Stimulated activated CD4-positive, alpha-beta T cell treated with anti-CD3 and anti-CD28 coated beads, Interleukin-4, amount 100 ng/mL, for 1 hour (primary cell): ENCODE data around the gene TULP3.
A peak's percentile ranks its signal among the peaks of the same experiment; 100 is the strongest.
"Not testable (repeated sequence)": the region's sequence is repeated elsewhere in the genome, so short reads cannot be mapped to it uniquely, and the experiment has no call there.

ENCODE experiments used
- DNase-seq: peaks from one replicate; pipeline ENCODE4 v3.0.0-alpha.2; 2020

Gene TULP3, protein sequence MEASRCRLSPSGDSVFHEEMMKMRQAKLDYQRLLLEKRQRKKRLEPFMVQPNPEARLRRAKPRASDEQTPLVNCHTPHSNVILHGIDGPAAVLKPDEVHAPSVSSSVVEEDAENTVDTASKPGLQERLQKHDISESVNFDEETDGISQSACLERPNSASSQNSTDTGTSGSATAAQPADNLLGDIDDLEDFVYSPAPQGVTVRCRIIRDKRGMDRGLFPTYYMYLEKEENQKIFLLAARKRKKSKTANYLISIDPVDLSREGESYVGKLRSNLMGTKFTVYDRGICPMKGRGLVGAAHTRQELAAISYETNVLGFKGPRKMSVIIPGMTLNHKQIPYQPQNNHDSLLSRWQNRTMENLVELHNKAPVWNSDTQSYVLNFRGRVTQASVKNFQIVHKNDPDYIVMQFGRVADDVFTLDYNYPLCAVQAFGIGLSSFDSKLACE

GRCh38 chr12:2890388-2891239, at the start of gene TULP3:
Gene TULP3 (plus strand): TSS chr12:2890891. CDS start chr12:2890948, 57 bp downstream.
- peak; percentile 98 for DNase-seq

- no peak for DNase-seq
These were observed 49.5 kb upstream of the TULP3 start for GRCh38 chr12:2841056-2841650.

GRCh38 chr12:2842948-2843347, 47.7 kb upstream of the TULP3 start:
- DNase-seq = no peak

GRCh38 chr12:2844786-2845185, 45.9 kb upstream of the TULP3 start:
- no peak for DNase-seq

GRCh38 chr12:2845280-2845679, 45.4 kb upstream of the TULP3 start:
- no peak for DNase-seq

GRCh38 chr12:2851931-2852330, 38.8 kb upstream of the TULP3 start:
- DNase-seq = no peak

DNA sequence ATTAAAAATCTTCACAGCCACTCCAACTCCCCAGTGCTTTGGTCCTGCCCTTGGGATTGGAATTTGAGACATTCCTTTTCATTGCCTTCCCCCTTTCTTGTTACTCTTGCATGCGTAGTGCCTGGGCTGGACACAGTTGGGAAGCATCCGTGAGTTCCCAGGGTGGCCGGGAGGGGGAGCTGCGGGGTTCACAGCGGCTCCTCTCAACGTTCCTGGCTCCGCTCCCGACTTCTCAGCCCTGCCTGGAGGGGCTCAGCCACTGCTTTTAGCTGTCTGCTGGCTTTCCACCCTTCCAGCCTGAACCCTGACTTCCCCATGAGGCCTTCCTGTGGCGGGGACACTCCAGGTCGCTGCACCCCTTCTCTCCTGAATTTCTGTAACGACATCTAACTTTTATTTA, 37.1 kb upstream of the TULP3 start:
- peak; percentile 59 for DNase-seq

GRCh38 chr12:2854669-2855453, 35.8 kb upstream of the TULP3 start:
- DNase-seq = no peak

DNA sequence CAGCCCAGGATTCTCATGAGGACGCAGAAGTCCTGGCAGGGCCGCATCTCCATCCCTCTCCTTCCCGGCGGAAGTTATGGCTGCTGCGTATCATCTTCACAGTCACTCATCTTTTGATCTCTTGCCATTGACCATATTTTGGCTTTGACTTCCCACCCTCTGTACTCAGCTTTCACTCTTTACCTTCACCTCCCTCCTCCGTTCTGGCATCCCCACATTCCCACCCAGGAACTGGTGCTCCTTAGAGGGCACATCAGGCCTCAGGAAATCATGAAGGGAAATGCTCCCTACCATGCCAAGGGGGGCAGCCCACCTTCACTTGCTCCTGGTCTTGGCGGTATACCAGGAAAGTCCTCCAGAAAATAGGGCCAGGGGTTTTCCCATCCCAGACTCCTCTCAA, 35.1 kb upstream of the TULP3 start:
- DNase-seq = no peak

- DNase-seq = no peak
These were observed 34.6 kb upstream of the TULP3 start for GRCh38 chr12:2856051-2856450.

DNA sequence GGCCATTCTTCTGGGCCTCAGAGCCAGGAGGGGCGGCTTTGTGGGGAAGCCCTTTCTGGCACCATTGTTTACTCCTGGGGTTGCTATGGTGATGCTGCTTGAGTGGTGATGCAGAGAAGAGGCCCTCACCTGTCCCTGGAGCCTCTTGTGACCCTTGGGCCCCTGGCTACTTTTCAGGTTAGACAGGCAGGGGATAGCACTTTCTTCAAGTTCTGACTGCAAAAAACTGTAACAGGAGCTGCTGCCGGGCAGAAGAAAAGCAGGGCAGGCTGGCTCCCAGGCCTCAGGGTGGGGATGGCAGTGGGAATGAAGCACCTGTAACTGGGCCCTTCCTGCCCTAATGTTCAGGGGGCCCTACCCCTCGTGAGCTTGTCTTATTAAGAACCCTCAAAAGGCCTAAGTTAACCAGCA, 33.7 kb upstream of the TULP3 start, which contains the start of gene TEX52:
Gene TEX52, minus strand, starts transcription at position 19 of the 411 bp plus-strand sequence. Its CDS starts 13 bp downstream, at position 6.
- no peak for DNase-seq

GRCh38 chr12:2857576-2857975, 33.1 kb upstream of the TULP3 start:
- no peak for DNase-seq

DNA sequence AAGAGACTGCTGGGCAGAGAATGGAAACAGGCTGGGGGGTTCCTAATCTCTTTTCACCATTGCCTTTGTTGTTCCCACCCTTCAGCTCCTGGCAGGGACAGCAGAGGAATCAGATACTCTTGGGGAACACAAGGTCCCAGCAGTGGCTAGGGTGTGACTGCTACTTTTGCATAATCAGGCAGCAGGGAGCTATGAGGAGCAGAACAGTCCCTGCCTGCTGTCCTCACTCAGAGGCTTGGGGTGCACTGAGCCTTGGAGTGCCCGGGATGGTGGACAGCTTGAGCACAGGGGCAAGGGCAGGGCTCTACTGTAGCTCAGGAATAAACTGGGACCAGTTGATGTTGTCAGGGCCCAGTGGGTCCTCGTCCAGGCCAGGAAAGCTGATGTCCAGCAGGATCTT, 32.4 kb upstream of the TULP3 start:
- no peak for DNase-seq

DNA sequence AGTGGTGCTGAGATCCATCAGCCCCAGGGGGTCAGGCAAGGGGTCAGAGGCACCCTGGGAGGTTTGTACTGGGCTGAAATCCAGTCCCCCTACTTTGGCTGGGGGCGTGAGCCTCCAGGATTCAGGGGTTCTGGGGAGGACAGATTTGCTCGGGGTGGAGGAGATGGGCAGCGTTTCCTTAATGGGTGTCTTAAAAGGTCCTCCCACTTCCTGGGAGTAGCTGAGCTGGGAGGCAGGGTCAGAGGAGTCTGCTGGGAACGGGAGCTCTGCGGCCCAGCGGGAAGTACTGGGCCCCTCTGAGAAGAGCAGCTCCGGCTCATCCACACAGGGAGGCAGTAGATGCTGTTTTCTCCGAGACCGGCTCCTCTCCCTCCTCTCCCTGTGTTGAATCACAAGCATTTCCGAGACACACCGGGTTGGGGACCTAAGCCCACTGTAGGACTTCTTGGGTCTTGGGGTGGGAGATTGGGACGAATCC, 31.7 kb upstream of the TULP3 start:
- no peak for DNase-seq

DNA sequence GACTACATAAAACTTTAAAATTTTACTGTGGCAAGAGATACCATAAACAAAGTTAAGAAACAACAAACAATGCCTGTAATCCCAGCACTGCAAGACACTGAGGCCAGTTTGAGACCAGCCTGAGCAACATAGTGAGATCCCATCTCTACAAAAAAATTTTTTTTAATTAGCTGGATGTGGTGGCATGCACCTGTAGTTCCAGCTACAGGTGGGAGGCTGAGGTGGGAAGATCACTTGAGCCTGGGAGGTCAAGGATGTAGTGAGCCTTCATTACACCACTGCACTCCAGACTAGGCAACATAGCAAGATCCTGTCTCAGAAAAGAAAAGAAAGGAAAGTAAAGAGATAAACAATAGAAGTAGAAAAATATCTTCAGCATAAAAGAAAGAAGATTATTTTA, 30.5 kb upstream of the TULP3 start:
- no peak for DNase-seq

GRCh38 chr12:2862876-2863275, 27.8 kb upstream of the TULP3 start:
- DNase-seq = no peak

DNA sequence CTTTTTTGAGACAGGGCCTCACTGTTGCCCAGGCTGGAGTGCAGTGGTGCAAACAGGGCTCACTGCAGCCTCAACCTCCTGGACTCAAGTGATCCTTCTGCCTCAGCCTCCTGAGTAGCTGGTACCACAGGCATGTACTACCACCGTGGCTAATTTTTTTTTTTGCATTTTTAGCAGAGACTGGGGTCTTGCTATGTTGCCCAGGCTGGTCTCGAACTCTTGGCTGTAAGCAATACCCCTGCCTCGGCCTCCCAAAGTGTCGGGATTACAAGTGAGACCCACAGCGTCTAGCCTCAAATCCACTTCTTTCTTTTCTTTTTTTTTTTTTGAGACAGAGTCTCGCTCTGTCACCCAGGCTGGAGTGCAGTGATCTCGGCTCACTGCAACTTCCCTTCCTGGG, 27.3 kb upstream of the TULP3 start:
- DNase-seq = not testable (repeated sequence)

DNA sequence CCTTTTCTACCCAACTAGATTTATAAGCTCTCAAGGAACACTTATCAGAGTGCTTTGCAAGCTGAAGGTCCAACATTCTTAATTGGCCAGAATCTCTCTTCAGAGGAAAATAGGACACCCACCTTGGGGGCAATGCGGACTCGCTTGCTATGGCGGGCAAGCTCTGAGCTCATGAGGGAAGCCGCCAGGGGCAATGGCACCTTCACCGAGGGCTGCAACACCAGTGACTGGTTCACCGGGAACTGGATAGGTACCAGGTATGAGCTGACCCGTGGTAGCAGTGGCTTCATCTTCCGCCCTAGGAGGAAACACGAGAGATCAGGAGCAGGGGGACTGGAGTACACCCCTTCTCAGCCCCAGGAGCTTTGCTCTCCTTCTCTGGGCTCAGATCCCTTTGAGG, 26.5 kb upstream of the TULP3 start:
- no peak for DNase-seq

- not testable (repeated sequence) for DNase-seq
These were observed 21.6 kb upstream of the TULP3 start for GRCh38 chr12:2868986-2869632.

DNA sequence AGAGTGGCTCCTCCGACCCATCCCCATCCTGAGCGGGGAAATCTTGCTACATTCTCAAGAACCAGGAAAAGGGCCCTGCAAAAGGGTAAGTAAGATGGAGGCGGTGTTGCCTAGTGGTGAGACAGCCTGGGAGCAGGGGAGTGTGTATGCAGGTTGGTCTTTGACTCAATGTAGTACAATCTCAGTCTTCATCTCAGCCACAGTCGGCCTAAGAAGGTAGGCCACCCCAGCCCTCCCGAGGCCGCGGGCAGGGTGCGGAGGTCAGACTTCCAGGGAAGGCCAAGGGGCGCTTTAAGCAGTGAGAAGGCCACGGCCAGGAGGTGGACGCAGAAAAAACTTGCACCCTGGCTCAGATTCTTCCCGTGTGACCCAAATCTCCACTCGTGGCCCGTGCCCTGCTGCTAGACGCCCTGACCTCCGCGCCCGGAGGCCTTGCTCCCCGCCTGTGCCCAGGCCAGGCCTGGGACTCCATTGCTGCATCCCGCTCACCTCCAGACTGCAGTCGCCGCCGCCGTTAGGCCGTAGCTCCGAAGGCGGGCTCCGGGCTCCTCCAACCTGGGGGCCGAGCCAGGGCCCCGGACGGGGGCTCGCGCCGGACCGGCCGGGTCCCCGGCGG, 14.2 kb upstream of the TULP3 start:
- DNase-seq = no peak
